Mammary epithelial cell (primary cell): ENCODE data around the gene SLIT3.

Experiments used
- CTCF ChIP-seq, 2 donors: IDR thresholded peaks in 1 of 2; conservative IDR thresholded peaks in 1 of 2; 2 replicates each; pipeline ENCODE4 v1.5.1; 2011 to 2012; ENCODE audit warnings: inconsistent platforms in 2 of 2, low read length in 2 of 2, mild to moderate bottlenecking in 2 of 2, control low read depth in 1 of 2, low read depth in 1 of 2; ENCODE audit not compliant: insufficient read depth in 1 of 2; ENCODE audit errors: extremely low read depth in 1 of 2
- EZH2 ChIP-seq: IDR thresholded peaks from 2 replicates; pipeline ENCODE4 v1.6.1; 2012; ENCODE audit warnings: low read length, inconsistent platforms, borderline replicate concordance

- no peak for TF ChIP-seq CTCF (conservative IDR thresholded peaks at IDR 0.05 in 1 of 2, IDR thresholded peaks at IDR 0.05 in 1 of 2; ENCODE audit: extremely low read depth in 1 of 2, insufficient read depth in 1 of 2, low read depth in 1 of 2, low read length in 2 of 2)
- TF ChIP-seq EZH2, result no peak
Observed at GRCh38 chr5:168646335-168646734, 654.6 kb downstream of the SLIT3 start.
